Mesenchymal stem cell (in vitro differentiated cells and primary cell): ENCODE data around the gene GPC2.
"Not testable (repeated sequence)": the region's sequence is repeated elsewhere in the genome, so short reads cannot be mapped to it uniquely, and the experiment has no call there.

Experiments used
- DNase-seq: peaks from one replicate; pipeline ENCODE4 v3.0.0-alpha.2; 2013
- H2AFZ ChIP-seq: one replicate; pipeline ENCODE4 v1.6.1; 2013; ENCODE audit warnings: low read depth, mild to moderate bottlenecking, control low read depth, inconsistent platforms, low read length, moderate library complexity
- H2AK5ac ChIP-seq: 2 replicates; pipeline ENCODE4 v1.6.1; 2013; ENCODE audit warnings: low read length, moderate library complexity, mild to moderate bottlenecking, inconsistent platforms; ENCODE audit not compliant: severe bottlenecking
- H2BK120ac ChIP-seq: one replicate; pipeline ENCODE4 v1.6.1; 2013; ENCODE audit warnings: low read depth, mild to moderate bottlenecking, inconsistent platforms, low read length, moderate library complexity
- H2BK12ac ChIP-seq, 2 experiments: one replicate each; pipeline ENCODE4 v1.6.1; 2013; ENCODE audit warnings: inconsistent platforms in 2 of 2, low read length in 2 of 2, mild to moderate bottlenecking in 2 of 2, moderate library complexity in 2 of 2, control low read depth in 1 of 2
- H2BK15ac ChIP-seq: one replicate; pipeline ENCODE4 v1.6.1; 2013; ENCODE audit warnings: mild to moderate bottlenecking, low read depth, inconsistent platforms; ENCODE audit not compliant: poor library complexity, severe bottlenecking
- H2BK5ac ChIP-seq: 2 replicates; pipeline ENCODE4 v1.6.1; 2013; ENCODE audit warnings: low read depth, mild to moderate bottlenecking, low read length, control low read depth, inconsistent platforms; ENCODE audit not compliant: poor library complexity, severe bottlenecking
- H3K14ac ChIP-seq, 2 experiments: one replicate each; pipeline ENCODE4 v1.6.1; 2013; ENCODE audit warnings: inconsistent platforms in 2 of 2, low read length in 2 of 2, control low read depth in 1 of 2, mild to moderate bottlenecking in 1 of 2, moderate library complexity in 1 of 2
- H3K18ac ChIP-seq, 2 experiments: one replicate each; pipeline ENCODE4 v1.6.1; 2013; ENCODE audit warnings: inconsistent platforms in 2 of 2, low read length in 2 of 2, control low read depth in 1 of 2, low read depth in 1 of 2, mild to moderate bottlenecking in 1 of 2
- H3K23ac ChIP-seq, 2 experiments: one replicate each; pipeline ENCODE4 v1.6.1; 2013; ENCODE audit warnings: inconsistent platforms in 2 of 2, low read length in 2 of 2, mild to moderate bottlenecking in 2 of 2, moderate library complexity in 2 of 2, control low read depth in 1 of 2
- H3K27ac ChIP-seq: 2 replicates; pipeline ENCODE4 v1.5.1; 2013; ENCODE audit warnings: mild to moderate bottlenecking, moderate library complexity, low read length, control low read depth, inconsistent platforms; ENCODE audit not compliant: poor library complexity, severe bottlenecking
- H3K27me3 ChIP-seq, 2 experiments: 2 replicates each; pipeline versions ENCODE4 v1.6.1 to v1.7.0; 2013; ENCODE audit warnings: low read length in 2 of 2, mild to moderate bottlenecking in 2 of 2, moderate library complexity in 2 of 2, control low read depth in 1 of 2, inconsistent platforms in 1 of 2; ENCODE audit not compliant: control insufficient read depth in 1 of 2, insufficient read depth in 1 of 2
- H3K36me3 ChIP-seq, 2 experiments: 2 replicates each; pipeline versions ENCODE4 v1.6.1 to v1.7.0; 2013; ENCODE audit warnings: low read length in 2 of 2, control low read depth in 1 of 2, inconsistent platforms in 1 of 2, low read depth in 1 of 2, mild to moderate bottlenecking in 1 of 2; ENCODE audit not compliant: insufficient read depth in 2 of 2, control insufficient read depth in 1 of 2
- H3K4ac ChIP-seq, 2 experiments: one replicate each; pipeline ENCODE4 v1.6.1; 2013; ENCODE audit warnings: inconsistent platforms in 2 of 2, low read length in 2 of 2, mild to moderate bottlenecking in 2 of 2, moderate library complexity in 2 of 2, control low read depth in 1 of 2, low read depth in 1 of 2
- H3K4me1 ChIP-seq: 2 replicates; pipeline ENCODE4 v1.6.1; 2013; ENCODE audit warnings: low read depth, low read length, control low read depth; ENCODE audit not compliant: control insufficient read depth, insufficient read depth
- H3K4me2 ChIP-seq: 2 replicates; pipeline ENCODE4 v1.6.1; 2013; ENCODE audit warnings: low read length, mild to moderate bottlenecking, inconsistent platforms; ENCODE audit not compliant: poor library complexity, severe bottlenecking
- H3K4me3 ChIP-seq, 2 experiments: 2 replicates each; pipeline versions ENCODE4 v1.5.1 to v1.7.0; 2013; ENCODE audit warnings: low read length in 2 of 2, mild to moderate bottlenecking in 2 of 2, control low read depth in 1 of 2, low read depth in 1 of 2; ENCODE audit not compliant: insufficient read depth in 1 of 2
- H3K79me1 ChIP-seq: replicated peaks from 2 replicates; pipeline ENCODE4 v1.6.1; 2013; ENCODE audit warnings: mild to moderate bottlenecking, control low read depth, low read length, inconsistent platforms; ENCODE audit not compliant: poor library complexity, severe bottlenecking
- H3K9ac ChIP-seq: 2 replicates; pipeline ENCODE4 v1.7.0; 2013; ENCODE audit warnings: mild to moderate bottlenecking, low read length, moderate library complexity
- H3K9me3 ChIP-seq: 2 replicates; pipeline ENCODE4 v1.7.0; 2013; ENCODE audit warnings: mild to moderate bottlenecking, low read length; ENCODE audit not compliant: control insufficient read depth
- H4K8ac ChIP-seq: one replicate; pipeline ENCODE4 v1.6.1; 2013; ENCODE audit warnings: inconsistent platforms, mild to moderate bottlenecking, low read length, moderate library complexity
- H4K91ac ChIP-seq: one replicate; pipeline ENCODE4 v1.6.1; 2013; ENCODE audit warnings: mild to moderate bottlenecking, low read length, inconsistent platforms
- WGBS: methylation state at CpG from one replicate; pipeline ENCODE4 v1.1.7; 2013; ENCODE audit warnings: mixed read lengths; 5-methylcytosine and 5-hydroxymethylcytosine counted together

The GPC2 gene

GRCh38 chr7:100192969-100193368 is 15.8 kb upstream of the GPC2 start:
- Histone ChIP-seq H3K4me2 (no peak overlapping the region), H3K18ac (no peak overlapping the region), H2AFZ (no peak overlapping the region), H3K27me3 (peaks cover 0 to 20% of the 10 kb centered on the region in 2 experiments), H3K4me3 (no peak overlapping the region), H2BK15ac (no peak overlapping the region), H3K27ac (no peak overlapping the region), H3K4ac (no peak overlapping the region), H3K9ac (no peak overlapping the region), H3K4me1 (no peaks in the 10 kb centered on the region), H4K91ac (no peak overlapping the region), H2BK5ac (no peak overlapping the region), H3K36me3 (no peaks in the 10 kb centered on the region), H2AK5ac (no peak overlapping the region), H3K79me1 (no peaks in the 10 kb centered on the region), H3K9me3 (no peaks in the 10 kb centered on the region), H3K14ac (no peak overlapping the region), H3K23ac (no peak overlapping the region), H2BK120ac (no peak overlapping the region), H4K8ac (no peak overlapping the region), H2BK12ac (no peak overlapping the region)
- no peak for DNase-seq
- WGBS = 93% methylated on average over 3 of the region's 3 CpGs

DNA sequence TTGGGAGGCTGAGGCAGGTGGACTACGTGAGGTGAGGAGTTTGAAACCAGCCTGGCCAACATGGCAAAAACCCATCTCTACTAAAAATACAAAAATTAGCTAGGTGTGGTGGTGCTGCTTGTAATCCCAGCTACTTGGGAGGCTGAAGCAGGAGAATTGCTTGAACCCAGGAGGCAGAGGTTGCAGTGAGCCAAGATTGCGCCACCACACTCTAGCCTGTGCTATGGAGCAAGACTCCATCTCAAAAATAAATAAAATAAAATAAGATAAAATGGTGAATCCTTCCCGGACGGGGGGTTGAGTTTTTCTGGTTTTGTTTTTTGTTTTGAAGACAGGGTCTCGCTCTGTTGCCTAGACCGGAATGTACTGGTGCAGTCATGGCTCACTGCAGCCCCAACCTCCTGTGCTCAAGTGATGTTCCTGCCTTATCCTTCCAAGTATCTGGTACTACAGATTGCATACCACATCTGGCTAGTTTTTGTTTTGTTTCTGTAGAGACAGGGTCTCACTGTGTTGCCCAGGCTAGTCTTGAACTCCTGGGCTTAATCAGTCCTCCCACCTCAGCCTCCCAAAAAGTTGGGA is 15.2 kb upstream of the GPC2 start:
- H3K14ac ChIP-seq, DNase-seq, H3K4me1 ChIP-seq, H3K27ac ChIP-seq, H3K4ac ChIP-seq, H3K23ac ChIP-seq, H2BK5ac ChIP-seq, H3K9ac ChIP-seq, H3K79me1 ChIP-seq, H3K18ac ChIP-seq, H2AFZ ChIP-seq, H2BK15ac ChIP-seq, H3K9me3 ChIP-seq, H4K8ac ChIP-seq, H2BK120ac ChIP-seq, H2AK5ac ChIP-seq, H4K91ac ChIP-seq, H2BK12ac ChIP-seq, H3K4me2 ChIP-seq, H3K4me3 ChIP-seq, H3K36me3 ChIP-seq: not testable (repeated sequence)
- H3K27me3 ChIP-seq = peaks cover 0 to 14% of the 10 kb centered on the region in 2 experiments
- WGBS = 95% methylated on average over 4 of the region's 6 CpGs

- Histone ChIP-seq H3K14ac (no peak overlapping the region), H3K4me3 (no peak overlapping the region), H2BK15ac (no peak overlapping the region), H3K36me3 (no peaks in the 10 kb centered on the region), H4K8ac (no peak overlapping the region), H2BK5ac (no peak overlapping the region), H3K18ac (no peak overlapping the region), H3K79me1 (no peaks in the 10 kb centered on the region), H2AK5ac (no peak overlapping the region), H3K27me3 (peaks cover 0 to 13% of the 10 kb centered on the region in 2 experiments), H3K4me2 (no peak overlapping the region), H2BK12ac (no peak overlapping the region), H2AFZ (no peak overlapping the region), H3K23ac (no peak overlapping the region), H3K4me1 (no peaks in the 10 kb centered on the region), H3K9me3 (no peaks in the 10 kb centered on the region), H4K91ac (no peak overlapping the region), H3K27ac (no peak overlapping the region), H3K9ac (no peak overlapping the region), H2BK120ac (no peak overlapping the region), H3K4ac (no peak overlapping the region)
- peak; percentile 45 for DNase-seq
- 95% methylated on average over 2 of the region's 2 CpGs for WGBS
These were observed 14.6 kb upstream of the GPC2 start for GRCh38 chr7:100191775-100192174.

- Histone ChIP-seq H3K4me1 (no peaks in the 10 kb centered on the region), H3K79me1 (no peaks in the 10 kb centered on the region), H4K8ac (no peak overlapping the region), H3K14ac (no peak overlapping the region), H3K9me3 (no peaks in the 10 kb centered on the region), H3K4ac (no peak overlapping the region), H2BK12ac (no peak overlapping the region), H2AK5ac (no peak overlapping the region), H3K27ac (no peak overlapping the region), H2BK15ac (no peak overlapping the region), H4K91ac (no peak overlapping the region), H2BK5ac (no peak overlapping the region), H3K4me2 (no peak overlapping the region), H2BK120ac (no peak overlapping the region), H3K36me3 (no peaks in the 10 kb centered on the region), H3K4me3 (no peak overlapping the region), H2AFZ (no peak overlapping the region), H3K27me3 (peaks cover 0 to 13% of the 10 kb centered on the region in 2 experiments), H3K23ac (no peak overlapping the region), H3K18ac (no peak overlapping the region), H3K9ac (peak overlapping the region; percentile 57)
- 82% methylated on average over 4 of the region's 4 CpGs for WGBS
- peak; percentile 51 for DNase-seq
These were observed 13.0 kb upstream of the GPC2 start for GRCh38 chr7:100190048-100190711.
